Measurements from ENCODE around the gene ABT1. TPM values are rescaled to one million over a fixed set of nuclear protein-coding genes. Genes with fewer than 3 reads are reported as not detected.

Gene ABT1
- total and polyA plus RNA-seq, 2 experiments from 2014 or later: 25.7 to 29.1 TPM

GRCh38 chr6:26569433-26569764 lies 27.4 kb upstream of the ABT1 start:
- Mint-ChIP-seq H3K36me3 (ENCODE audit: low read depth) (peaks cover 6% of the 10 kb centered on the region; the same call in 1 of the 3 replicates), H3K4me1 (peaks cover 4% of the 10 kb centered on the region; the same call in 1 of the 3 replicates), H3K9me3 (peaks cover 10% of the 10 kb centered on the region; the same call in 2 of the 3 replicates), H3K27me3 (ENCODE audit: insufficient read depth, low read depth, poor library complexity) (peaks cover 31% of the 10 kb centered on the region), H3K4me3 (peak overlapping the region; percentile 91), H3K27ac (no peak overlapping the region)
- no peaks in the 10 kb centered on the region for H3K79me2 ChIP-seq (replicated peaks; ENCODE audit: insufficient read depth)
- no peaks in the 10 kb centered on the region for H3K9me2 ChIP-seq (ENCODE audit: insufficient read depth)
- H3K4me2 ChIP-seq: peak overlapping the region; percentile 84
- DNase-seq (ENCODE audit: low spot score): no peak
- H3K4me1 ChIP-seq (ENCODE audit: insufficient read depth): no peaks in the 10 kb centered on the region; the same call in 1 of the 2 replicates
- TF ChIP-seq POLR2AphosphoS5 (IDR thresholded peaks at IDR 0.05; ENCODE audit: low read depth): no peak
- TF ChIP-seq ETS1 (IDR thresholded peaks at IDR 0.05): no peak
- TF ChIP-seq CREB1 (CRISPR knock-in tag; IDR thresholded peaks at IDR 0.05; ENCODE audit: low read depth): no peak
- TF ChIP-seq ZNF462 (CRISPR knock-in tag; IDR thresholded peaks at IDR 0.05): no peak
- TF ChIP-seq ZNF331 (CRISPR knock-in tag; IDR thresholded peaks at IDR 0.05; ENCODE audit: low read depth): no peak
- no peak for TF ChIP-seq NANOG (IDR thresholded peaks at IDR 0.05; ENCODE audit: borderline replicate concordance)
- no peak for TF ChIP-seq JUNB (IDR thresholded peaks at IDR 0.05; ENCODE audit: unreplicated experiment)
- no peak for TF ChIP-seq EZH2phosphoT487 (IDR thresholded peaks at IDR 0.05; ENCODE audit: unreplicated experiment)
- TF ChIP-seq ZNF114 (CRISPR knock-in tag; IDR thresholded peaks at IDR 0.05): no peak
- TF ChIP-seq CTCF (conservative IDR thresholded peaks at IDR 0.05; ENCODE audit: low read depth in 2 of 2): no peak
- TF ChIP-seq EZH2 (IDR thresholded peaks at IDR 0.05; ENCODE audit: low read depth, unreplicated experiment): no peak
- TF ChIP-seq STAT1 (IDR thresholded peaks at IDR 0.05; ENCODE audit: unreplicated experiment): no peak
- peak overlapping the region; percentile 95 for H3K4me3 ChIP-seq
- H3K27ac ChIP-seq (ENCODE audit: low read depth): no peak overlapping the region
- no peaks in the 10 kb centered on the region for H3K36me3 ChIP-seq (ENCODE audit: insufficient read depth)
- no peak overlapping the region; the same call in 1 of the 2 replicates for H2AFZ ChIP-seq
- H3F3A ChIP-seq (replicated peaks; ENCODE audit: low read depth): no peaks in the 10 kb centered on the region
- no peaks in the 10 kb centered on the region for H3K27me3 ChIP-seq (ENCODE audit: insufficient read depth)
- ATAC-seq: no peak
- no peaks in the 10 kb centered on the region for H4K20me1 ChIP-seq (replicated peaks; ENCODE audit: insufficient read depth)
